Measurements from ENCODE around the gene SLC27A1.

The SLC27A1 gene

GRCh38 chr19:17424743-17425365, 45.5 kb upstream of the SLC27A1 start (continued):
- TF ChIP-seq, protein P1, sequence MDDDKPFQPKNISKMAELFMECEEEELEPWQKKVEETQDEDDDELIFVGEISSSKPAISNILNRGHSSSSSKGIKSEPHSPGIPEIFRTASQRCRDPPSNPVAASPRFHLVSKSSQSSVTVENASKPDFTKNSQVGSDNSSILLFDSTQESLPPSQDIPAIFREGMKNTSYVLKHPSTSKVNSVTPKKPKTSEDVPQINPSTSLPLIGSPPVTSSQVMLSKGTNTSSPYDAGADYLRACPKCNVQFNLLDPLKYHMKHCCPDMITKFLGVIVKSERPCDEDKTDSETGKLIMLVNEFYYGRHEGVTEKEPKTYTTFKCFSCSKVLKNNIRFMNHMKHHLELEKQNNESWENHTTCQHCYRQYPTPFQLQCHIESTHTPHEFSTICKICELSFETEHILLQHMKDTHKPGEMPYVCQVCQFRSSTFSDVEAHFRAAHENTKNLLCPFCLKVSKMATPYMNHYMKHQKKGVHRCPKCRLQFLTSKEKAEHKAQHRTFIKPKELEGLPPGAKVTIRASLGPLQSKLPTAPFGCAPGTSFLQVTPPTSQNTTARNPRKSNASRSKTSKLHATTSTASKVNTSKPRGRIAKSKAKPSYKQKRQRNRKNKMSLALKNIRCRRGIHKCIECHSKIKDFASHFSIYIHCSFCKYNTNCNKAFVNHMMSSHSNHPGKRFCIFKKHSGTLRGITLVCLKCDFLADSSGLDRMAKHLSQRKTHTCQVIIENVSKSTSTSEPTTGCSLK (tag by site-specific recombination; IDR thresholded peaks at IDR 0.05) = no peak
- TF ChIP-seq ZNF777 (tag by site-specific recombination; IDR thresholded peaks at IDR 0.05; ENCODE audit: borderline replicate concordance) = no peak
- no peak for TF ChIP-seq ZNF19 (tag by site-specific recombination; IDR thresholded peaks at IDR 0.05; ENCODE audit: low read depth)
- no peak for TF ChIP-seq KLF7 (tag by site-specific recombination; IDR thresholded peaks at IDR 0.05; ENCODE audit: borderline replicate concordance)
- no peak for TF ChIP-seq ZBTB7A (tag by site-specific recombination; IDR thresholded peaks at IDR 0.05; ENCODE audit: low read depth)
- peak; percentile 72 for TF ChIP-seq ZBTB8A (tag by site-specific recombination; IDR thresholded peaks at IDR 0.05)
- no peak for TF ChIP-seq ZNF626 (tag by site-specific recombination; IDR thresholded peaks at IDR 0.05)
- no peak for TF ChIP-seq ZNF610 (tag by site-specific recombination; IDR thresholded peaks at IDR 0.05; ENCODE audit: borderline replicate concordance)
- no peak for TF ChIP-seq ZNF514 (tag by site-specific recombination; IDR thresholded peaks at IDR 0.05)
- peak; percentile 85 for TF ChIP-seq SP3 (tag by site-specific recombination; IDR thresholded peaks at IDR 0.05)
- TF ChIP-seq ZNF529 (tag by site-specific recombination; IDR thresholded peaks at IDR 0.05; ENCODE audit: insufficient replicate concordance) = no peak
- no peak for TF ChIP-seq TRIM28 (IDR thresholded peaks at IDR 0.05; ENCODE audit: borderline replicate concordance, low read length)
- TF ChIP-seq ZNF132 (tag by site-specific recombination; IDR thresholded peaks at IDR 0.05; ENCODE audit: borderline replicate concordance) = no peak
- TF ChIP-seq ZSCAN30 (tag by site-specific recombination; IDR thresholded peaks at IDR 0.05) = peak; percentile 32; the same call in 1 of the 2 replicates
- TF ChIP-seq ZNF654 (tag by site-specific recombination; IDR thresholded peaks at IDR 0.05; ENCODE audit: low read depth) = peak; percentile 55
- TF ChIP-seq ZNF24 (tag by site-specific recombination; IDR thresholded peaks at IDR 0.05) = 0 out of 2 replicates have a peak, but pooled peaks have one; percentile 29
- no peak for TF ChIP-seq ZNF48 (tag by site-specific recombination; IDR thresholded peaks at IDR 0.05)
- TF ChIP-seq, protein P2, sequence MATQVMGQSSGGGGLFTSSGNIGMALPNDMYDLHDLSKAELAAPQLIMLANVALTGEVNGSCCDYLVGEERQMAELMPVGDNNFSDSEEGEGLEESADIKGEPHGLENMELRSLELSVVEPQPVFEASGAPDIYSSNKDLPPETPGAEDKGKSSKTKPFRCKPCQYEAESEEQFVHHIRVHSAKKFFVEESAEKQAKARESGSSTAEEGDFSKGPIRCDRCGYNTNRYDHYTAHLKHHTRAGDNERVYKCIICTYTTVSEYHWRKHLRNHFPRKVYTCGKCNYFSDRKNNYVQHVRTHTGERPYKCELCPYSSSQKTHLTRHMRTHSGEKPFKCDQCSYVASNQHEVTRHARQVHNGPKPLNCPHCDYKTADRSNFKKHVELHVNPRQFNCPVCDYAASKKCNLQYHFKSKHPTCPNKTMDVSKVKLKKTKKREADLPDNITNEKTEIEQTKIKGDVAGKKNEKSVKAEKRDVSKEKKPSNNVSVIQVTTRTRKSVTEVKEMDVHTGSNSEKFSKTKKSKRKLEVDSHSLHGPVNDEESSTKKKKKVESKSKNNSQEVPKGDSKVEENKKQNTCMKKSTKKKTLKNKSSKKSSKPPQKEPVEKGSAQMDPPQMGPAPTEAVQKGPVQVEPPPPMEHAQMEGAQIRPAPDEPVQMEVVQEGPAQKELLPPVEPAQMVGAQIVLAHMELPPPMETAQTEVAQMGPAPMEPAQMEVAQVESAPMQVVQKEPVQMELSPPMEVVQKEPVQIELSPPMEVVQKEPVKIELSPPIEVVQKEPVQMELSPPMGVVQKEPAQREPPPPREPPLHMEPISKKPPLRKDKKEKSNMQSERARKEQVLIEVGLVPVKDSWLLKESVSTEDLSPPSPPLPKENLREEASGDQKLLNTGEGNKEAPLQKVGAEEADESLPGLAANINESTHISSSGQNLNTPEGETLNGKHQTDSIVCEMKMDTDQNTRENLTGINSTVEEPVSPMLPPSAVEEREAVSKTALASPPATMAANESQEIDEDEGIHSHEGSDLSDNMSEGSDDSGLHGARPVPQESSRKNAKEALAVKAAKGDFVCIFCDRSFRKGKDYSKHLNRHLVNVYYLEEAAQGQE (tag by site-specific recombination; IDR thresholded peaks at IDR 0.05) = peak; percentile 46; the same call in 1 of the 2 replicates
- TF ChIP-seq, protein P3, sequence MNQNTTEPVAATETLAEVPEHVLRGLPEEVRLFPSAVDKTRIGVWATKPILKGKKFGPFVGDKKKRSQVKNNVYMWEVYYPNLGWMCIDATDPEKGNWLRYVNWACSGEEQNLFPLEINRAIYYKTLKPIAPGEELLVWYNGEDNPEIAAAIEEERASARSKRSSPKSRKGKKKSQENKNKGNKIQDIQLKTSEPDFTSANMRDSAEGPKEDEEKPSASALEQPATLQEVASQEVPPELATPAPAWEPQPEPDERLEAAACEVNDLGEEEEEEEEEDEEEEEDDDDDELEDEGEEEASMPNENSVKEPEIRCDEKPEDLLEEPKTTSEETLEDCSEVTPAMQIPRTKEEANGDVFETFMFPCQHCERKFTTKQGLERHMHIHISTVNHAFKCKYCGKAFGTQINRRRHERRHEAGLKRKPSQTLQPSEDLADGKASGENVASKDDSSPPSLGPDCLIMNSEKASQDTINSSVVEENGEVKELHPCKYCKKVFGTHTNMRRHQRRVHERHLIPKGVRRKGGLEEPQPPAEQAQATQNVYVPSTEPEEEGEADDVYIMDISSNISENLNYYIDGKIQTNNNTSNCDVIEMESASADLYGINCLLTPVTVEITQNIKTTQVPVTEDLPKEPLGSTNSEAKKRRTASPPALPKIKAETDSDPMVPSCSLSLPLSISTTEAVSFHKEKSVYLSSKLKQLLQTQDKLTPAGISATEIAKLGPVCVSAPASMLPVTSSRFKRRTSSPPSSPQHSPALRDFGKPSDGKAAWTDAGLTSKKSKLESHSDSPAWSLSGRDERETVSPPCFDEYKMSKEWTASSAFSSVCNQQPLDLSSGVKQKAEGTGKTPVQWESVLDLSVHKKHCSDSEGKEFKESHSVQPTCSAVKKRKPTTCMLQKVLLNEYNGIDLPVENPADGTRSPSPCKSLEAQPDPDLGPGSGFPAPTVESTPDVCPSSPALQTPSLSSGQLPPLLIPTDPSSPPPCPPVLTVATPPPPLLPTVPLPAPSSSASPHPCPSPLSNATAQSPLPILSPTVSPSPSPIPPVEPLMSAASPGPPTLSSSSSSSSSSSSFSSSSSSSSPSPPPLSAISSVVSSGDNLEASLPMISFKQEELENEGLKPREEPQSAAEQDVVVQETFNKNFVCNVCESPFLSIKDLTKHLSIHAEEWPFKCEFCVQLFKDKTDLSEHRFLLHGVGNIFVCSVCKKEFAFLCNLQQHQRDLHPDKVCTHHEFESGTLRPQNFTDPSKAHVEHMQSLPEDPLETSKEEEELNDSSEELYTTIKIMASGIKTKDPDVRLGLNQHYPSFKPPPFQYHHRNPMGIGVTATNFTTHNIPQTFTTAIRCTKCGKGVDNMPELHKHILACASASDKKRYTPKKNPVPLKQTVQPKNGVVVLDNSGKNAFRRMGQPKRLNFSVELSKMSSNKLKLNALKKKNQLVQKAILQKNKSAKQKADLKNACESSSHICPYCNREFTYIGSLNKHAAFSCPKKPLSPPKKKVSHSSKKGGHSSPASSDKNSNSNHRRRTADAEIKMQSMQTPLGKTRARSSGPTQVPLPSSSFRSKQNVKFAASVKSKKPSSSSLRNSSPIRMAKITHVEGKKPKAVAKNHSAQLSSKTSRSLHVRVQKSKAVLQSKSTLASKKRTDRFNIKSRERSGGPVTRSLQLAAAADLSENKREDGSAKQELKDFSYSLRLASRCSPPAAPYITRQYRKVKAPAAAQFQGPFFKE (tag by site-specific recombination; IDR thresholded peaks at IDR 0.05; ENCODE audit: borderline replicate concordance) = no peak
- TF ChIP-seq ZSCAN23 (tag by site-specific recombination; IDR thresholded peaks at IDR 0.05) = no peak
- no peak for TF ChIP-seq ZBTB6 (tag by site-specific recombination; IDR thresholded peaks at IDR 0.05)
- peak; percentile 72; the same call in 1 of the 2 replicates for TF ChIP-seq ZNF76 (tag by site-specific recombination; IDR thresholded peaks at IDR 0.05; ENCODE audit: borderline replicate concordance, low read depth)
- TF ChIP-seq RBAK (tag by site-specific recombination; IDR thresholded peaks at IDR 0.05) = no peak
- 0 out of 2 replicates have a peak, but pooled peaks have one; percentile 47 for TF ChIP-seq GLI4 (tag by site-specific recombination; IDR thresholded peaks at IDR 0.05)
- TF ChIP-seq IKZF3 (tag by site-specific recombination; IDR thresholded peaks at IDR 0.05) = peak; percentile 57
- TF ChIP-seq, protein P4, sequence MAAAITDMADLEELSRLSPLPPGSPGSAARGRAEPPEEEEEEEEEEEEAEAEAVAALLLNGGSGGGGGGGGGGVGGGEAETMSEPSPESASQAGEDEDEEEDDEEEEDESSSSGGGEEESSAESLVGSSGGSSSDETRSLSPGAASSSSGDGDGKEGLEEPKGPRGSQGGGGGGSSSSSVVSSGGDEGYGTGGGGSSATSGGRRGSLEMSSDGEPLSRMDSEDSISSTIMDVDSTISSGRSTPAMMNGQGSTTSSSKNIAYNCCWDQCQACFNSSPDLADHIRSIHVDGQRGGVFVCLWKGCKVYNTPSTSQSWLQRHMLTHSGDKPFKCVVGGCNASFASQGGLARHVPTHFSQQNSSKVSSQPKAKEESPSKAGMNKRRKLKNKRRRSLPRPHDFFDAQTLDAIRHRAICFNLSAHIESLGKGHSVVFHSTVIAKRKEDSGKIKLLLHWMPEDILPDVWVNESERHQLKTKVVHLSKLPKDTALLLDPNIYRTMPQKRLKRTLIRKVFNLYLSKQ (tag by site-specific recombination; IDR thresholded peaks at IDR 0.05; ENCODE audit: borderline replicate concordance) = no peak
